CD4-positive, alpha-beta T cell treated with Interleukin-15 for 1 hour (primary cell): ENCODE measurements around the gene FLNB.

Source experiments
- DNase-seq: peaks from one replicate; pipeline ENCODE4 v3.0.0-alpha.2; 2020

Gene FLNB

DNA sequence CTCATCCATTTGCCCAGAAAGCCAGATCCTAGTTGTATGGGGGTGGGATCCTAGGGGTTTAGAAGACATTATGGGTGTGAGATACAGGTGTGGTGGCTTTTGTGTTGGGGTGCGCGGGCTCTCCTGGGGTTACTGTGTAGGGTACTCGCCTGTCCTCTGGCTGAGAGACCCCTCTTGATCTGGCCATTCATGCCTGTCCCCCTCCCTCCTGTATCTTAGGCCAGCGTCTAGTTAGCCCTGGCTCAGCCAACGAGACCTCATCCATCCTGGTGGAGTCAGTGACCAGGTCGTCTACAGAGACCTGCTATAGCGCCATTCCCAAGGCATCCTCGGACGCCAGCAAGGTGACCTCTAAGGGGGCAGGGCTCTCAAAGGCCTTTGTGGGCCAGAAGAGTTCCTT lies 161.1 kb downstream of the FLNB start:
- no peak for DNase-seq

- DNase-seq, result no peak
These were observed 162.2 kb downstream of the FLNB start for GRCh38 chr3:58170376-58170775.

GRCh38 chr3:58171126-58171525 lies 162.9 kb downstream of the FLNB start:
- DNase-seq, result no peak

- no peak for DNase-seq
These were observed 164.9 kb downstream of the FLNB start for GRCh38 chr3:58173029-58173668.

- peak; percentile 50 for DNase-seq
These were observed 165.6 kb downstream of the FLNB start for GRCh38 chr3:58173669-58174398.

DNA sequence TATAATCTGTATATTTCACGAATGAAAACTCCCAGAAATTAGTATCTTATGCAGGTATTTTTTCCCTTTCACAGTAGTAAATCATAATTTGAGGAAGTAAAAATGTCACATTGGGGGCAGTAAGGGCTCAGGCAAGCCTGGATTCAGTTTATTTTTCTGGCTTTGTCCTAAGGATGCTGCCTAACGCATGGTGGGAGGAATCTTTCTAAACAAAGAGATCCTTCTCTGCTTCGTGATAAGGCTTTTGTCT lies 166.9 kb downstream of the FLNB start:
- DNase-seq, result no peak

GRCh38 chr3:58175437-58176184 lies 167.4 kb downstream of the FLNB start:
- DNase-seq, result no peak

- DNase-seq, result no peak
These were observed 167.9 kb downstream of the FLNB start for GRCh38 chr3:58176185-58176530.

DNA sequence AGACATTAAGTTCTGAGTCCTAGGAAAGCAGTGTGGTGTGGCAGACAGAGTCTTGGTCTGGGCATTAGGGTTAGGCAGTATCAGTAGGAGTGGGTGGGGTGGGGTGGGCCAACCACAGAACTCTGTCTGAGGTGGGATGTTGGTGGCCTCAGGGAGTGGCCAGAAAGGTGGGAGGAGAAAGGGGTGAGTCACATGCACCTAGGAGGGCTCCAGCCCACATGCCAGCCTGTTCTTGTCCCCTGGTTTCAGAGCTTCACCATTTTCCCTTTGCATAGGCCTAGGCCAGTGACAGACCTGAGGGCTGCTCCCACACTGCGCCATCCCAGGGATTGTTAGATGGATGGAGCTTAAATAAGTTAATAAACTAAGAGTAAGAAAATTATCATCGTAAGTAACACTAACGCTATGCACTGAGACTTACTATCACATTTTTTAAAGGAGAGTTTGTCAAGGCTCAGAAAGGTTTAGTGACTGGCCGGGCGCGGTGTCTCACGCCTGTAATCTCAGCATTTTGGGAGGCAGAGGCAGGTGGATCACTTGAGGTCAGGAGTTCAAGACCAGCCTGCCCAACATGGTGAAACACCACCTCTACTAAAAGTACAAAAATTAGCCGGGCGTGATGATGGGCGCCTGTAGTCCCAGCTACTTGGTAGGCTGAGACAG lies 168.7 kb downstream of the FLNB start:
- no peak for DNase-seq

DNA sequence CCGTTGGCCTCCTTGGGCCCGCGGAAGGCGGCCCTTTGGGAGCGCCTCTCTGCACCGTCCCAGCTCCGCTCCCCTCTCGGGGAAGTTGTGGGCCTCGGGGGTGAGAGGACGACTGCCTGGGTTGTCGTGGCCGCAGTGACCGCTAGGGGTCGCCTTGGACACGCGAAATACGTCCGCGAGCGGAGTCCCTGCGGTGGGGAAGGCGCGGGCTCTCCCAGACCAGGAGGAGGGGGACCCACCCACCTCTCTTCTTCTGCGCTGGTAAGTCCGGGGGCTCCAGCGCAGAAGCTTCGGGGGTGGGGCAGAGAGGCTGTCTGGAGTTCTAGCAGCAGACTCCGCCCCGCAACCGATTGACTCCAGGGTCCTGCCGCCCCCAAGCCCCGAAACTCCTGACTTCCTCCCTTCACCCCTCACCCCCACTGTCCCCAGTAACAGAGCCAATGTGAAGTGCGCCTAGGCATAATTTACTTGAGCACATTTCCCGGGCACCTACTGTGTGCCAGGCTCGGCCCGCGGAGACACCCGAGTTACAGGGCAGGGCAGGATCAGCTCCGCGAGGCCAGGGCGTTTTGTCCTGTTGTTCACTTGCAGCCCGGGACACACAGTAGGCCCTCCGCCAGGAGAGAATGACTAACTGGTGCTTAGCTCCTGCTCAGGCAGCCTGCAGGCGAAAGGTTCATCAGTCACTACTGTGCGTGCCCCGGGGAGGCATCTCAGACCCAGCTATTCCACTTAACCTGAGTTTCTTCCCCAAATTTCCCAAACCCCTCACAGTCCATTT lies 169.7 kb downstream of the FLNB start:
- DNase-seq, result peak; percentile 83

GRCh38 chr3:58178528-58179234 lies 170.5 kb downstream of the FLNB start:
- no peak for DNase-seq

DNA sequence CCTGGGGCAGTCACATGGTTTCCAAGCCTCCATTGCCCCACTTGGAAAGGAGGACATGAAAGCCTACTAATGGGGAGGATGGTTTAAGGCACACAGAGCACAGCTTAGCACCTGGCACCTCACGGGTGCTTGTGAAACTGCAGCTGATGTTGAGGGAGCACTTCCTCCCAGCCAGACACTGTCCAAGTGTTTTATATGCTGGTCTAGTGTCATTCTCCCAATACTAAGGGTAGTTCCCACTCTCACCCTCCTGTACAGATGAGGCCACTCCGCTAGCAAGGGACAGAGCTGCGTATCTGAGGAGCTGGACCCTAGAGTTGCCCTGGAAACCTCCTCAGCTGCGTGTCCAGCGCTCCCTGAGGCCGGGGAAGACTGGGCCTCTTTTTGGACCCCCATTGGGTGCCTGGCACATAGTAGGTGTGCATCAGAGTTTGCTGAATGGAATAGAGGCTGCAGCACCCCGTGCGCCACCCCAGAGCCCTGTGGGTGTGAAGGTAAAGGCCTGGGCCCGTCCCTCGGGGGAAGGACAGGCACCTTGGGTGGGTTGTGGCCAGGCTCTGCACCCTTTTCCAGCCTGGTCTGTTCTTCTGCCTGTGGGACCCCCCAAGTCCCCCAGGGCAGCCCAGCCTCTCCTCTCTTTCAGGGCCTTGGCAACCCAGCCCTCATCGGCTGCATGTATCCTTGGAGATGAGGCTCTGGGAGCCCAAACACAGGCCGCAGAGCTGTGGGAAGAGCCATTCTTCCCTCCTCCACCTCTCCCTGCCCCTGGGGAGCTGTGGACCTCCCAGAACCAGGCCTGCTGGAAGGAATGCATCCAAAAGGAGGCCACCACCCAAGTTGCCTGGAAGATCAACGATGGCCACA lies 171.2 kb downstream of the FLNB start:
- no peak for DNase-seq

DNA sequence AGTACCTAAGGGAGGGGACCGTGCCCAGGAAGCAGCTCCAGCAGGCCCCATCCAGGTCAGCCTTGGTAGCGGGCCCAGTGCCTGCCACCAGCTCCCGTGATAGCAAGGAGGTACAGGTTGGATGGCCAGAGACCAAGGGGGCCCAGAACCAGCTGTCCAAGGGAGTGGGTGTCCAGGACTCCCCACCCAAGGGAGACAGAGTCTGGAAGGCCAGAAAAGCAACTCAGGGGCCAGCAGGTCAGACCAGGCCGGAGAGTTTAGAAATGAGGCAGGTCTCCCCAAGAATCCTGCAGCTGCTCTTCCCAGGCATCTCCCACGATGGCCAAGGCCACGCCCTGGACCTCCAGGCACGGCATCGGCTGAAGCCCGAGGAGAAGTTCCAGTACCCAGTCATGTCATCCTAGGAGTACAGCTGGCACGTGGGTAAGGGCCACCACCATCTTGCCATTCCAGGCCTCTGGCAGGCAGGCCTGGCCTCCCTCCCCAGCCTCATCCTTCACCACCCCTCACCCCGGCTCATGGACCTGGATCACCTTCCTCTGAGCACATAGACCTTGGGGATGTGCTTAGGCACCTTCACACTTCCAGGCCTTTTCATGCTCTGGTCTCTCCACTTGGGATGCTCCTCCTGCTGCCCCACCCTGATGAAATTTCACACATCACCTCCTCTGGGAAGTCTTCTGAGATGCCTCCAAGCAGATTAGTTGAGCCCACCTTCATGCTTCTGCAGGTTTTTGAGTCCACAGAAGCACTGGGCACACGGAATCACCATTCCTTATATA lies 172.1 kb downstream of the FLNB start:
- DNase-seq, result no peak

DNA sequence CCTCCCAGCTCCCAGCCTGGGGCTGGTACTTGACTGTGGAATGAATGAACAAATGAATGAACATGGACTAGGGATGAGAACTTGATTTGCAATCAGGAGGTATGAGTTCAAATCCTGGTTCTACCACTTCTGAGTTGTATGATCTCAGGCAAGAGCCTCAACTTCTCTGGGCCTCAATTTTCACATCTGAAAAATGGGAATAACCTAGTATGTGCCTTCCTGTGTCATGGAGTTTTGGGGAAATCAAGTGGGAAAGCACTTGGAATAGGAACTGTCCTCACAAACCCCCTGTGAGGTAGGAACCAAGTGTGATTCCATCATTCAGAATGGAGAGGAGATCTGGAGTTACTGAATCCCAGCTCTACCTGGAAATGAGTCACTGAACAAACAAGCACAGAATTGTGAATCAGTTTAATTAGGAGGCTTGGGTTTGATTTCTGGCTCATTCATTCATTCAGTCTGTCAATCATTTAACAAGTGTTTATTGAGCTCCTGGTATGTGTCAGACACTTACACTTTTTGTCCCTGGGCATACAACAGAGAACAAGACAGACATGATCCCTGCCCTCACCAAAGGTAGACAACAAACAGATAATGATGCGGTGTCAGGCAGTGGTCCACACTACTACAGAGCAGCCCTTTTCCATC lies 172.8 kb downstream of the FLNB start:
- DNase-seq, result no peak

DNA sequence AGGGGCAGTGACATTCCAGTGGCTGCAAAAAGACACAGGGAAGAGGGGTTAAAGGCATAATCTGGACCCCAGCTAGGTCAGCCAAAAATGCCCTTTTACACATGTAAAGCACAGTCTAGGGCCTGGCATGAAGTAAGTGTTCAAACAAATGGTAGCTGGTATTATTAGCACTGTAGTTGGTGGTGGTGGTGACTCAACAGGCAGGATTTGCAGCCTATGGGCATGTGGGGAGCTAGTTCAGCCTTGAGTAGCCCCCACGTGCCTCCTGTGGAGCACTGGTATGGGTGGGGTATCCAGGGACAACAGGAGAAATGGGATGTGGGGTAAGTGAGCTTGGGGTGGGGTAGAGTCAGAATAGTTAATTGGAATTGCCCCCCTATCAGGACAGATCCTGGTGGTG lies 175.0 kb downstream of the FLNB start:
- no peak for DNase-seq

- DNase-seq, result no peak
These were observed 175.7 kb downstream of the FLNB start for GRCh38 chr3:58183891-58184290.

DNA sequence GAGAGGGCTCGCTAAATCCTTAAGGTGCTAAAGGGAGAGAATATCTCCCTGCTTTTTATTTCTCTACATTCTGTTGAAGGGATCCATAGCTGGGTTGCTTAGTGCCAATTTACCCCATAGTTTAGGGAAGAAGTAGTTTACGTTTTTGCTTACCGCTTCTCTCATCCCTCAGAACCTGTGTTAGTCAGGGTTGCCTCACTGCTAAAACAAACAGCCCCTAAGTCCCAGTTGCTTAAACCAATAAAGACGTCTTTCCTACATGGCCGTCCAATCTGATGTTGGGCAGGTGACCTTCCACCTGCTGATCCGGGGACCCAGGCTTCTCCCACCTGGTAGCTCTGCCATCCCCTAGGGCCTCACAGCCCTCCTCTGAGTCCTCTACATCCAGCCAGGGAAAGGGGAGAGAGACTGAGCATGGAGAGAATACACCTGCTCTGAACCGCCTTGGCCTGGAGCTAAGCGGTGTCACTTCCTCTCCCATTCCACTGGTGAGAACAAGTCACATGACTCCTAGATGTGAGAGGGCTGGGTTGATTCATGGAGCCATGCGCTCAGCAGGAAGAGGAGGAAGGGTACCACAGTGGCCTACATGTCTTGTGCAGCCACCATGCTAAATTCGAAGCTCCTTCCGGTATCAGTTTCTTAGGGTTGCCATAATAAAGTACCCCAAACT lies 176.2 kb downstream of the FLNB start:
- DNase-seq, result no peak

GRCh38 chr3:58184982-58185360 lies 176.7 kb downstream of the FLNB start:
- no peak for DNase-seq

DNA sequence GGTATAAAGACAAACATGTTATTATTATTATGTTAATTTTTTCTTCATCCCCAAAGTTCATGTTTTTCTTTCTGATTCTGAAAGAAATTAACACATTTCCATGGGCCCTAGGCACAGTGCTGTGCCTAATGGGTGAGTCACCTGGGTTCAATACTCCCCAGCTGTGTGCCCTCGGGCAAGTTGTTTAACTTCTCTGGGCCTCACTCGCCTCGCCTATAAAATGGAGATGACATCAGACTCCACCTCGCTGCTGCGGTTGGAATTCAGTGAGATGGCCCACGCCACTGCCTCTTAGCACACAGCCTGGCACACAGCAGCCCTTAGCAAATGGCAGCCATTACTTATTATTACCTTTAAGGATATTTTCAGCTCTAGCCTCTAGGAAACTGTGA lies 179.9 kb downstream of the FLNB start:
- no peak for DNase-seq
